ENCODE data around the gene KLHL18.

KLHL18 gene

GRCh38 chr3:47384425-47384824 is 101.7 kb downstream of the KLHL18 start:
- no peak for DNase-seq (ENCODE audit: low spot score)
- H3K4me3 ChIP-seq, result no peak overlapping the region
- H3K27ac ChIP-seq, result no peak overlapping the region
- TF ChIP-seq CTCF (IDR thresholded peaks at IDR 0.05), result no peak

GRCh38 chr3:47385007-47385406 is 102.3 kb downstream of the KLHL18 start:
- no peak for TF ChIP-seq CTCF (IDR thresholded peaks at IDR 0.05)
- DNase-seq (ENCODE audit: low spot score), result no peak
- no peak overlapping the region for H3K27ac ChIP-seq
- H3K4me3 ChIP-seq, result no peak overlapping the region

GRCh38 chr3:47385796-47386195 is 103.1 kb downstream of the KLHL18 start:
- no peak for DNase-seq (ENCODE audit: low spot score)
- Histone ChIP-seq H3K4me3 (no peak overlapping the region), H3K27ac (no peak overlapping the region)
- no peak for TF ChIP-seq CTCF (IDR thresholded peaks at IDR 0.05)

GRCh38 chr3:47392933-47393332 is 110.2 kb downstream of the KLHL18 start:
- DNase-seq (ENCODE audit: low spot score), result no peak
- Histone ChIP-seq H3K4me3 (no peak overlapping the region), H3K27ac (no peak overlapping the region)
- no peak for TF ChIP-seq CTCF (IDR thresholded peaks at IDR 0.05)

GRCh38 chr3:47394140-47394870 is 111.6 kb downstream of the KLHL18 start:
- DNase-seq (ENCODE audit: low spot score), result no peak
- Histone ChIP-seq H3K4me3 (peak overlapping the region; percentile 12), H3K27ac (peak overlapping the region in 1 of 2 donors; percentile 40)
- TF ChIP-seq CTCF (IDR thresholded peaks at IDR 0.05), result no peak

- Histone ChIP-seq H3K4me3 (no peak overlapping the region), H3K27ac (peak overlapping the region in 1 of 2 donors; percentile 40)
- TF ChIP-seq CTCF (IDR thresholded peaks at IDR 0.05), result no peak
- DNase-seq (ENCODE audit: low spot score), result no peak
Measured at GRCh38 chr3:47394881-47395280, 112.1 kb downstream of the KLHL18 start.
